Transverse colon (tissue), 4 donors: ENCODE results near the gene AGRN. TPM values are rescaled to one million over a fixed set of nuclear protein-coding genes. Genes with fewer than 3 reads are reported as not detected.

Experiments used
- DNase-seq: peaks from one replicate; pipeline ENCODE4 v3.0.0-alpha.2; 2019
- H3K27ac ChIP-seq, 4 donors: fragments of 200-600 bp; sonication (generic); 2 replicates each; pipeline ENCODE4 v1.5.1; 2016 to 2018; ENCODE audit warnings: inconsistent platforms in 4 of 4
- H3K27me3 ChIP-seq: fragments of 200-600 bp; sonication (generic); 2 replicates; pipeline ENCODE4 v1.5.1; 2017; ENCODE audit warnings: inconsistent platforms
- H3K36me3 ChIP-seq, 4 donors: fragments of 200-600 bp; sonication (generic); 2 replicates each; pipeline ENCODE4 v1.5.1; 2017 to 2019; ENCODE audit warnings: inconsistent platforms in 4 of 4
- H3K4me1 ChIP-seq, 4 donors: fragments of 200-600 bp; sonication (generic); 2 replicates each; pipeline ENCODE4 v1.5.1; 2017 to 2020; ENCODE audit warnings: inconsistent platforms in 4 of 4
- H3K4me3 ChIP-seq, 4 donors: fragments of 200-600 bp; sonication (generic); 1 replicate in 1 of 4; 2 replicates in 3 of 4; pipeline versions ENCODE4 v1.5.1 to v1.6.1; 2017 to 2019; ENCODE audit warnings: inconsistent platforms in 4 of 4
- H3K9me3 ChIP-seq, 2 donors: fragments of 200-600 bp; sonication (generic); 2 replicates each; pipeline ENCODE4 v1.5.1; 2017 to 2019; ENCODE audit warnings: inconsistent platforms in 2 of 2
- CTCF ChIP-seq, 5 experiments: fragments of 200-600 bp in 3 of 5; fragments of 450-650 bp in 2 of 5; sonication (generic) in 3 of 5; IDR thresholded peaks; 1 replicate in 2 of 5; 2 replicates in 3 of 5; pipeline ENCODE4 v1.5.1; 2016 to 2017; ENCODE audit warnings: antibody characterized with exemption in 5 of 5, inconsistent platforms in 3 of 5, mild to moderate bottlenecking in 2 of 5, moderate library complexity in 1 of 5
- EP300 ChIP-seq: sonication (generic); formaldehyde crosslinking; IDR thresholded peaks from one replicate; pipeline ENCODE4 v1.6.1; 2017; ENCODE audit warnings: antibody characterized with exemption, low read depth
- POLR2A ChIP-seq: fragments of 450-650 bp; IDR thresholded peaks from one replicate; pipeline ENCODE4 v1.6.1; 2016; ENCODE audit warnings: antibody characterized with exemption, mild to moderate bottlenecking, moderate library complexity
- POLR2AphosphoS5 ChIP-seq, 3 donors: sonication (generic); formaldehyde crosslinking; IDR thresholded peaks; one replicate each; pipeline ENCODE4 v1.6.1; 2016; ENCODE audit warnings: antibody characterized with exemption in 3 of 3
- WGBS, 2 donors: methylation state at CpG; one replicate each; pipeline ENCODE4 v1.1.5; 2018; ENCODE audit warnings: low coverage in 1 of 2; 5-methylcytosine and 5-hydroxymethylcytosine counted together
- in situ Hi-C, 4 donors: fragments of 200-750 bp; cut with MboI; loops; one replicate each; pipeline versions ENCODE4 v1.15.0 to v1.15.1; 2017; ENCODE audit warnings: low sequenced_read_pairs in 3 of 4, low pct_ligation_motif_present in 1 of 4, low pct_unique_long_range_greater_than_20kb in 1 of 4
- intact Hi-C: fragments of 100-400 bp; cut with DNase I; formaldehyde crosslinking; loops from one replicate; pipeline ENCODE4 v1.15.1; 2023; ENCODE audit warnings: low total_unique reads
- total RNA-seq, 4 donors: library from RNA; depleted of rRNA; stranded (reverse); fragments of >200 nt; gene quantifications; one replicate each; pipeline ENCODE4 v1.1.0, GENCODE V29; 2016

Gene AGRN
- total RNA-seq, 4 donors from 2014 or later = 25.4 to 132 (median 44.8) TPM

- TF ChIP-seq CTCF (IDR thresholded peaks at IDR 0.05) = no peak
- no peak for TF ChIP-seq EP300
- no peak for TF ChIP-seq POLR2A
- no peak for TF ChIP-seq POLR2AphosphoS5 (IDR thresholded peaks at IDR 0.05)
- Histone ChIP-seq H3K4me3 (no peak overlapping the region), H3K36me3 (no peaks in the 10 kb centered on the region), H3K27ac (no peak overlapping the region), H3K27me3 (peaks cover 65% of the 10 kb centered on the region), H3K9me3 (no peaks in the 10 kb centered on the region), H3K4me1 (peaks cover 0 to 6% (median 2%) of the 10 kb centered on the region in 4 donors)
- DNase-seq = no peak
- intact Hi-C loops (no loop called here), in situ Hi-C loops (no loop called here)
- 73% methylated on average over 19 of the region's 21 CpGs; no CpG with 5 or more reads in 1 of the 2 donors for WGBS, 2 donors
These were observed 38.4 kb upstream of the AGRN start for GRCh38 chr1:981491-981954.

GRCh38 chr1:981955-982558 lies 37.9 kb upstream of the AGRN start, which contains the start of gene PERM1:
TSS of gene PERM1 (minus strand) at chr1:982093. CDS start at chr1:981029, 1,064 bp downstream.
- peaks cover 66% of the 10 kb centered on the region for H3K27me3 ChIP-seq
- no peaks in the 10 kb centered on the region for H3K36me3 ChIP-seq
- intact Hi-C loops (loop anchor here (2.0 kb wide), 1 partner anchor 81 kb away; no protein-coding TSS in a partner anchor), in situ Hi-C loops (no loop called here)
- TF ChIP-seq POLR2AphosphoS5 (IDR thresholded peaks at IDR 0.05) (no peak), EP300 (no peak), CTCF (IDR thresholded peaks at IDR 0.05) (no peak), POLR2A (no peak)
- no peak within 1 kb of the TSS for H3K4me3 ChIP-seq
- 44% methylated on average over 24 of the region's 28 CpGs; no CpG with 5 or more reads in 1 of the 2 donors for WGBS, 2 donors
- no peak for DNase-seq
- no peak within 1 kb of the TSS for H3K27ac ChIP-seq
- H3K9me3 ChIP-seq = no peaks in the 10 kb centered on the region
- H3K4me1 ChIP-seq = peaks cover 0 to 6% (median 2%) of the 10 kb centered on the region in 4 donors

GRCh38 chr1:982765-983436 lies 37.0 kb upstream of the AGRN start:
- TF ChIP-seq CTCF (IDR thresholded peaks at IDR 0.05) = no peak
- WGBS, 2 donors = 79% methylated on average over 43 of the region's 43 CpGs; no CpG with 5 or more reads in 1 of the 2 donors
- H3K9me3 ChIP-seq = no peaks in the 10 kb centered on the region
- in situ Hi-C loops (no loop called here), intact Hi-C loops (loop anchor here (2.0 kb wide), 1 partner anchor 80 kb away; no protein-coding TSS in a partner anchor)
- H3K36me3 ChIP-seq = no peaks in the 10 kb centered on the region
- no peak for DNase-seq
- H3K4me1 ChIP-seq = peaks cover 0 to 6% (median 2%) of the 10 kb centered on the region in 4 donors
- H3K27me3 ChIP-seq = peaks cover 72% of the 10 kb centered on the region
- no peak overlapping the region for H3K27ac ChIP-seq
- no peak overlapping the region for H3K4me3 ChIP-seq

GRCh38 chr1:983798-984475 lies 36.0 kb upstream of the AGRN start:
- Histone ChIP-seq H3K27ac (no peak overlapping the region), H3K27me3 (peaks cover 72% of the 10 kb centered on the region), H3K4me1 (peaks cover 0 to 6% (median 2%) of the 10 kb centered on the region in 4 donors), H3K9me3 (no peaks in the 10 kb centered on the region), H3K4me3 (no peak overlapping the region), H3K36me3 (no peaks in the 10 kb centered on the region)
- peak; percentile 55 to 99 (median 96) for TF ChIP-seq CTCF (IDR thresholded peaks at IDR 0.05)
- no peak for TF ChIP-seq POLR2A
- no peak for TF ChIP-seq EP300
- peak; percentile 51 for DNase-seq
- in situ Hi-C loops = no loop called here
- intact Hi-C loops = loop anchor here (2.0 kb wide), 1 partner anchor 79 kb away; no protein-coding TSS in a partner anchor
- WGBS, 2 donors = 0 to 20% methylated on average over 1 to 26 of the region's 29 CpGs
